HTERT RPE-1 (cell line): Measurements from ENCODE around the gene CDK19.
"Not testable (repeated sequence)": the region's sequence is repeated elsewhere in the genome, so short reads cannot be mapped to it uniquely, and the experiment has no call there.

ENCODE experiments used
- in situ Hi-C: fragments of 300-500 bp; cut with MboI; formaldehyde crosslinking; loops from 4 replicates; pipeline ENCODE4 v1.14.3; 2020; ENCODE audit warnings: low sequenced_read_pairs

CDK19 gene

DNA sequence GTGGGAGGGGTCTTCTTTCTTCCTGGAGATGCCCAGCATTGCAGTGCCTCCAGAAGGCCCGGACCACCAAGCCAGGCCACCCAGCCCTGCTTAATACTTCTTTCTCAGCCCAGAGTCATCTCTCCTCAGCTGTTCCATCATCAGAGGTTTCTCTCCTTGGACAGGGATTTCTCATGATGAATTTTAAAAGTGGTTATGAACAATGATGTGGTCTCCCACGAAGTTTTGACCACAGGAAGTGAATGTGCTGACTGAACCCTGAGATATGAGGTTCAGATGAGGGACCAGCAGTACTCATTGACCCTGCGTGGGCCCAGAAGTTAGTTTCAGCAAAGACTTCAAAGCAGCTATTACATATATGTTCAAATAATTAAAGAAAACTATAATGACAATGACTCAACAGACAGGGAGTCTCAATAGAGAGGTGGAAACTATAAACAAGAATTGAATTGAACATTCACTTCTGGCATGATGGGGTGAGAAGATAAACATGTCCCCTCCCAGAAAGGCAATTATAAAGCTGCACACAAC, 224.4 kb downstream of the CDK19 start:
- in situ Hi-C loops, result no loop called here

GRCh38 chr6:110589865-110590513, 225.3 kb downstream of the CDK19 start:
- in situ Hi-C loops, result no loop called here

GRCh38 chr6:110587328-110587727, 227.9 kb downstream of the CDK19 start:
- in situ Hi-C loops, result no loop called here

GRCh38 chr6:110581679-110582078, 233.6 kb downstream of the CDK19 start:
- in situ Hi-C loops, result no loop called here

DNA sequence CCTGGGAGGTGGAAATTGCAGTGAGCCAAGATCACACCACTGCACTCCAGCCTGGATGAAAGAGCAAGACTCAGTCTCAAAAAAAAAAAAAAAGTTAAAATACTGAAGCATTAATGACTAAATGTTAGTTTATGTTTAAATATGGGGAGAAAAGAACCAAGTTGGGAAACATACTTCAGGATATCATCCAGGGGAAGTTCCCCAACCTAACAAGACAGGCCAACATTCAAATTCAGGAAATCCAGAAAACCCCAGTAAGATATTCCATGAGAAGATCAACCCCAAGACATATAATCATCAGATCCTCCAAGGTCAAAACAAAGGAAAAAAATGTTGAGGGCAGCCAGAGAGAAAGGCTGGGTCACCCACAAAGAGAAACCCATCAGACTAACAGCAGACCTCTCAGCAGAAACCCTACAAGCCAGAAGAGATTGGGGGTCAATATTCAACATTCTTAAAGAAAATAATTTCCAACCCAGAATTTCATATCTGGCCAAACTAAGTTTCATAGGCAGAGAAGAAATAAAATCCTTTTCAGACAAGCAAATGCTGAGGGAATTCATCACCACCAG, 237.6 kb downstream of the CDK19 start:
- in situ Hi-C loops, result not testable (repeated sequence)

DNA sequence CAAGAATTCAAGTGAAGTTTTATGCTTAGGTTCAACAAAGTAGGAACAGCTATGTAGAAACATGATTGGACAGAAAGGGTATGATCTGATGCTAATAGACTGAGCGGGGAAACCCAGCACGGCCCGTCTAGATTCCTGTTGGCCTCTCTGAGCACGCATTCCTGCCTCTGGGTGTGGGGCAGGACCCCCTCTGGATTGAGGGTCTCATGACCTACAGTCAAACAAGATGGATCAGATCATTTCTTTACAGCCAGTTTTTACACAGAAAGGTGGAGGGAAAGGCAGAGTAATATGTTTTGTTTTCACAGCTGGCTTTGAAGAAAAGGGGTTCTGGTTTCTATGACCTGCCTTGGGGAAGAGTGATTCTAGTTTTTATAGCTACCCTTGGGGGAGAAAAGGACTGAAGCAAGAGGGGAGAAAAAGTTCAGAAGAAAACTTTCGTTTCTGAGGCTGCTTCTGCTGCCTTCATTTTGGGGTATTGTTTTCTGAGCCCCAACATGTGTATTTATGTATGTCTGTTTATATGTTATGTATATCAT, 239.3 kb downstream of the CDK19 start:
- in situ Hi-C loops, result no loop called here

DNA sequence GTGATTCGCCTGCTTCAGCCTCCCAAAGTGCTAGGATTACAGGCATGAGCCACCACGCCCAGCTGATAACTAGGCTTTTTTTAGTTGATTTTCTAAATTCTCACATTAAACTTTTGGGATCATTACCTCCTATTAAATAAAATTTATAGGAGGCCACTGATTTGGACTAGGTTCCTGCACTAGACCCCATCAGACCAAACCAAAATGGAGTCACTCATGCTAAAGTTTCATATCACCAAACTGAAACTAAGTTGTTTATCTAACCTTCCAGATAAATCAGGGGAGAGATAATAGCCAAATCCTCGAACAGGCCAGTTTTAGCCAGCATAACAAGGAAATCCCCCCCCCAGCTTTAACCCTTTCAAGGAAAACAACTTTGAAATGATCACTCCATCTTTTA, 240.5 kb downstream of the CDK19 start:
- in situ Hi-C loops, result no loop called here

DNA sequence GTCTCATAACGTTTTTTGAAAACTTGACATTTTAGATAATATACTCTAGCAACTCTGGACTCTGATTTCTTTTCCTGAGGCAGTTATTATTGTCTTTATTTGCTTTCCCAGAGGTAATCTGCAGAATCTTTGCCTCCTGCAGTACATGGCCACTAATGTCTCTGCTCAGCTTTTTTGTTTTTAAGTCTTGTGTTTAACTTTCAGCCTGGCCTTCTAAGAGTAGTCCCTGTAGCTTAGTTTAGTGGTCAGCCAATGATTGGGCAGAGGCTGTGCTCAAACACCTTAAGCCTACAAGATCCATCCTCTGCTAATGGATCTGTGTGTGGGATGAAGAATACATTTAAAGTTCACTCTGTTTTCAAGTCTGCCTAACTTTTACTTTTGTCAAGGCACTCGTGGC, 241.7 kb downstream of the CDK19 start:
- in situ Hi-C loops, result no loop called here

- in situ Hi-C loops, result no loop called here
Measured at GRCh38 chr6:110573136-110573535, 242.1 kb downstream of the CDK19 start.

GRCh38 chr6:110567957-110568696, 247.1 kb downstream of the CDK19 start:
- in situ Hi-C loops, result no loop called here

- in situ Hi-C loops, result no loop called here
Measured at GRCh38 chr6:110566346-110567125, 248.7 kb downstream of the CDK19 start.

GRCh38 chr6:110564703-110565421, 250.4 kb downstream of the CDK19 start:
- in situ Hi-C loops, result no loop called here

- in situ Hi-C loops, result no loop called here
Measured at GRCh38 chr6:110563711-110564110, 251.6 kb downstream of the CDK19 start.

- in situ Hi-C loops, result no loop called here
Measured at GRCh38 chr6:110562316-110562915, 252.9 kb downstream of the CDK19 start.

GRCh38 chr6:110561696-110562095, 253.6 kb downstream of the CDK19 start:
- in situ Hi-C loops, result no loop called here

GRCh38 chr6:110561008-110561396, 254.3 kb downstream of the CDK19 start:
- in situ Hi-C loops, result no loop called here

DNA sequence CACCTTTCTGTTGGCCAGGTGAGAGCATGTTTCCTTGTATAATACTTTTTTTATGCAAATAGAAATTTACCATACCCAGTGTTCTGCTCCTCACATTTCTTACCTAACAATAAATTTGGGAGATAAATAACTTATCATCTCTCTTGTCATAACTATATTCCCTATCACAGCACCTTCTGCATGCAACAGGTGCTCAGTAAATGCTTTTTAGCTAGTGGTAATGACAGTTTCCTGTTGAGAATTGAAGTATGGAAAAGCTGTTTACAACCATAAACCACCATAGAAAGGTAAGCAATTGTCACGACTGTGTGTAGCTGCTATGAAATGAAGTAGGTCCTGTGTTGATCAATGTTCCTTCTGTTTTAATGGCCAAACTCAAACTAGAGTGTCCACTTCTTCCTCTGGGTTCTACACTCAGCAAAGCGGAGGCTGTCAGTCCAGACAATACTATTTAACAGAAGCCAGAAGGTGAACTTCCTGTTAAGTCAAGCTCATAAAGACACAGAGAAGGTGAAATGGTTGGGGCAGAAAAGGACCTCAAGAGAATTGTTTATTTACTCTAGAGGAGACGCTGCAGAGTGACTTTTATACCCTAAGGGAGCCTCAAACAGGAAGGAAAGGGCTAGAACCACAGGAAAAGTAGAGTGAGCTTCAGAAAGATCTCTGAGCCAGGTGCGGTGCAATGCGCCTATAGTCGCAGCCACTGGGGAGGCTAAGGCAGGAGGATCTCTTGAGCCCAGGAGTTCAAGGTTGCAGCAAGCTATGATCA, 254.8 kb downstream of the CDK19 start:
- in situ Hi-C loops, result no loop called here
